ENCODE data around the gene ZNF775.

Gene ZNF775

GRCh38 chr7:150375662-150376521 is 3.2 kb upstream of the ZNF775 start (continued):
- TF ChIP-seq TSHZ2 (CRISPR knock-in tag; IDR thresholded peaks at IDR 0.05) (no peak), ZNF565 (CRISPR knock-in tag; conservative IDR thresholded peaks at IDR 0.05; ENCODE audit: low read depth) (no peak), TCF4 (CRISPR knock-in tag; IDR thresholded peaks at IDR 0.05; ENCODE audit: borderline replicate concordance) (no peak), BACH2 (CRISPR knock-in tag; IDR thresholded peaks at IDR 0.05; ENCODE audit: borderline replicate concordance) (no peak)
- TF ChIP-seq, protein P1, sequence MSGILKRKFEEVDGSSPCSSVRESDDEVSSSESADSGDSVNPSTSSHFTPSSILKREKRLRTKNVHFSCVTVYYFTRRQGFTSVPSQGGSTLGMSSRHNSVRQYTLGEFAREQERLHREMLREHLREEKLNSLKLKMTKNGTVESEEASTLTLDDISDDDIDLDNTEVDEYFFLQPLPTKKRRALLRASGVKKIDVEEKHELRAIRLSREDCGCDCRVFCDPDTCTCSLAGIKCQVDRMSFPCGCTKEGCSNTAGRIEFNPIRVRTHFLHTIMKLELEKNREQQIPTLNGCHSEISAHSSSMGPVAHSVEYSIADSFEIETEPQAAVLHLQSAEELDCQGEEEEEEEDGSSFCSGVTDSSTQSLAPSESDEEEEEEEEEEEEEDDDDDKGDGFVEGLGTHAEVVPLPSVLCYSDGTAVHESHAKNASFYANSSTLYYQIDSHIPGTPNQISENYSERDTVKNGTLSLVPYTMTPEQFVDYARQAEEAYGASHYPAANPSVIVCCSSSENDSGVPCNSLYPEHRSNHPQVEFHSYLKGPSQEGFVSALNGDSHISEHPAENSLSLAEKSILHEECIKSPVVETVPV (CRISPR knock-in tag; IDR thresholded peaks at IDR 0.05): no peak

- TF ChIP-seq ESRRG (CRISPR knock-in tag; IDR thresholded peaks at IDR 0.05) (no peak), ZNF70 (CRISPR knock-in tag; IDR thresholded peaks at IDR 0.05) (no peak), RARB (CRISPR knock-in tag; IDR thresholded peaks at IDR 0.05) (no peak), TCF4 (CRISPR knock-in tag; IDR thresholded peaks at IDR 0.05; ENCODE audit: borderline replicate concordance) (no peak), TSHZ2 (CRISPR knock-in tag; IDR thresholded peaks at IDR 0.05) (no peak), SNAI2 (CRISPR knock-in tag; IDR thresholded peaks at IDR 0.05) (no peak), GLIS3 (CRISPR knock-in tag; IDR thresholded peaks at IDR 0.05) (no peak), CSDC2 (CRISPR knock-in tag; IDR thresholded peaks at IDR 0.05) (no peak), PPARA (CRISPR knock-in tag; IDR thresholded peaks at IDR 0.05; ENCODE audit: borderline replicate concordance) (no peak)
- ATAC-seq: no peak
These were observed 2.6 kb upstream of the ZNF775 start for GRCh38 chr7:150376560-150376959.

GRCh38 chr7:150377196-150377595 is 1.9 kb upstream of the ZNF775 start:
- TF ChIP-seq, protein P2, sequence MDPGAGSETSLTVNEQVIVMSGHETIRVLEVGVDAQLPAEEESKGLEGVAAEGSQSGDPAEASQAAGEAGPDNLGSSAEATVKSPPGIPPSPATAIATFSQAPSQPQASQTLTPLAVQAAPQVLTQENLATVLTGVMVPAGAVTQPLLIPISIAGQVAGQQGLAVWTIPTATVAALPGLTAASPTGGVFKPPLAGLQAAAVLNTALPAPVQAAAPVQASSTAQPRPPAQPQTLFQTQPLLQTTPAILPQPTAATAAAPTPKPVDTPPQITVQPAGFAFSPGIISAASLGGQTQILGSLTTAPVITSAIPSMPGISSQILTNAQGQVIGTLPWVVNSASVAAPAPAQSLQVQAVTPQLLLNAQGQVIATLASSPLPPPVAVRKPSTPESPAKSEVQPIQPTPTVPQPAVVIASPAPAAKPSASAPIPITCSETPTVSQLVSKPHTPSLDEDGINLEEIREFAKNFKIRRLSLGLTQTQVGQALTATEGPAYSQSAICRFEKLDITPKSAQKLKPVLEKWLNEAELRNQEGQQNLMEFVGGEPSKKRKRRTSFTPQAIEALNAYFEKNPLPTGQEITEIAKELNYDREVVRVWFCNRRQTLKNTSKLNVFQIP (CRISPR knock-in tag; IDR thresholded peaks at IDR 0.05; ENCODE audit: borderline replicate concordance, low read depth): no peak
- no peak for TF ChIP-seq ISL1 (CRISPR knock-in tag; IDR thresholded peaks at IDR 0.05)
- no peak for TF ChIP-seq GLIS3 (CRISPR knock-in tag; IDR thresholded peaks at IDR 0.05)
- TF ChIP-seq ZC3H10 (CRISPR knock-in tag; IDR thresholded peaks at IDR 0.05): no peak
- TF ChIP-seq TCF4 (CRISPR knock-in tag; IDR thresholded peaks at IDR 0.05; ENCODE audit: borderline replicate concordance): no peak
- no peak for TF ChIP-seq ZNF70 (CRISPR knock-in tag; IDR thresholded peaks at IDR 0.05)
- TF ChIP-seq CSDC2 (CRISPR knock-in tag; IDR thresholded peaks at IDR 0.05): no peak
- TF ChIP-seq CREB5 (CRISPR knock-in tag; IDR thresholded peaks at IDR 0.05; ENCODE audit: low read depth): no peak
- no peak for TF ChIP-seq ESRRG (CRISPR knock-in tag; IDR thresholded peaks at IDR 0.05)
- no peak for TF ChIP-seq ZNF565 (CRISPR knock-in tag; conservative IDR thresholded peaks at IDR 0.05; ENCODE audit: low read depth)
- ATAC-seq: no peak
